Measurements from ENCODE around the gene ATP5PB.

ATP5PB gene

GRCh38 chr1:111496398-111496797 is 47.1 kb downstream of the ATP5PB start:
- Histone ChIP-seq H3K4me2 (ENCODE audit: insufficient read depth, low read length) (no peak overlapping the region), H3K79me2 (ENCODE audit: insufficient read depth, low read length) (no peaks in the 10 kb centered on the region), H3K9me3 (ENCODE audit: insufficient read depth, low read length, severe bottlenecking) (no peaks in the 10 kb centered on the region), H3K27me3 (ENCODE audit: insufficient read depth, low read length, poor library complexity) (no peaks in the 10 kb centered on the region), H3K4me1 (ENCODE audit: insufficient read depth, low read length) (no peaks in the 10 kb centered on the region), H2AFZ (ENCODE audit: low read depth, low read length) (no peak overlapping the region), H4K20me1 (ENCODE audit: insufficient read depth, low read length) (no peaks in the 10 kb centered on the region), H3K27ac (ENCODE audit: low read length) (no peak overlapping the region), H3K9ac (ENCODE audit: low read depth, low read length) (no peak overlapping the region), H3K4me3 (ENCODE audit: low read depth in 1 of 2, low read length in 2 of 2) (no peak overlapping the region), H3K36me3 (ENCODE audit: insufficient read depth, low read length) (no peaks in the 10 kb centered on the region)
- TF ChIP-seq EZH2 (IDR thresholded peaks at IDR 0.05; ENCODE audit: borderline replicate concordance, low read depth, low read length, severe bottlenecking), result no peak
- TF ChIP-seq, protein P1, sequence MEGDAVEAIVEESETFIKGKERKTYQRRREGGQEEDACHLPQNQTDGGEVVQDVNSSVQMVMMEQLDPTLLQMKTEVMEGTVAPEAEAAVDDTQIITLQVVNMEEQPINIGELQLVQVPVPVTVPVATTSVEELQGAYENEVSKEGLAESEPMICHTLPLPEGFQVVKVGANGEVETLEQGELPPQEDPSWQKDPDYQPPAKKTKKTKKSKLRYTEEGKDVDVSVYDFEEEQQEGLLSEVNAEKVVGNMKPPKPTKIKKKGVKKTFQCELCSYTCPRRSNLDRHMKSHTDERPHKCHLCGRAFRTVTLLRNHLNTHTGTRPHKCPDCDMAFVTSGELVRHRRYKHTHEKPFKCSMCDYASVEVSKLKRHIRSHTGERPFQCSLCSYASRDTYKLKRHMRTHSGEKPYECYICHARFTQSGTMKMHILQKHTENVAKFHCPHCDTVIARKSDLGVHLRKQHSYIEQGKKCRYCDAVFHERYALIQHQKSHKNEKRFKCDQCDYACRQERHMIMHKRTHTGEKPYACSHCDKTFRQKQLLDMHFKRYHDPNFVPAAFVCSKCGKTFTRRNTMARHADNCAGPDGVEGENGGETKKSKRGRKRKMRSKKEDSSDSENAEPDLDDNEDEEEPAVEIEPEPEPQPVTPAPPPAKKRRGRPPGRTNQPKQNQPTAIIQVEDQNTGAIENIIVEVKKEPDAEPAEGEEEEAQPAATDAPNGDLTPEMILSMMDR (IDR thresholded peaks at IDR 0.05; ENCODE audit: borderline replicate concordance, extremely low read depth, low read length, poor library complexity, severe bottlenecking), result no peak
- ATAC-seq (ENCODE audit: insufficient read depth, low read depth) (no peak), DNase-seq (no peak)

- Histone ChIP-seq H3K4me1 (ENCODE audit: insufficient read depth, low read length) (0 out of 2 replicates have a peak, but pooled peaks cover under 1% of the 10 kb centered on the region), H3K9ac (ENCODE audit: low read depth, low read length) (no peak overlapping the region)
Measured at GRCh38 chr1:111497592-111497991, 48.3 kb downstream of the ATP5PB start.

GRCh38 chr1:111499026-111499785 is 49.9 kb downstream of the ATP5PB start:
- no peaks in the 10 kb centered on the region for H3K27me3 ChIP-seq (ENCODE audit: insufficient read depth, low read length, poor library complexity)
- no peak overlapping the region for H3K4me2 ChIP-seq (ENCODE audit: insufficient read depth, low read length)
- no peak for DNase-seq

More at GRCh38 chr1:111497592-111497991, 48.3 kb downstream of the ATP5PB start:
- no peak for ATAC-seq (ENCODE audit: insufficient read depth, low read depth)
- no peaks in the 10 kb centered on the region for H3K9me3 ChIP-seq (ENCODE audit: insufficient read depth, low read length, severe bottlenecking)
- no peaks in the 10 kb centered on the region for H3K79me2 ChIP-seq (ENCODE audit: insufficient read depth, low read length)
- no peak overlapping the region for H3K4me2 ChIP-seq (ENCODE audit: insufficient read depth, low read length)
- H3K27ac ChIP-seq (ENCODE audit: low read length), result no peak overlapping the region
- no peak overlapping the region for H2AFZ ChIP-seq (ENCODE audit: low read depth, low read length)
- H3K4me3 ChIP-seq (ENCODE audit: low read depth in 1 of 2, low read length in 2 of 2), result no peak overlapping the region
- no peaks in the 10 kb centered on the region for H3K27me3 ChIP-seq (ENCODE audit: insufficient read depth, low read length, poor library complexity)
- H4K20me1 ChIP-seq (ENCODE audit: insufficient read depth, low read length), result no peaks in the 10 kb centered on the region
- TF ChIP-seq, protein P1 (IDR thresholded peaks at IDR 0.05; ENCODE audit: borderline replicate concordance, extremely low read depth, low read length, poor library complexity, severe bottlenecking), result no peak
- TF ChIP-seq EZH2 (IDR thresholded peaks at IDR 0.05; ENCODE audit: borderline replicate concordance, low read depth, low read length, severe bottlenecking), result no peak
- no peaks in the 10 kb centered on the region for H3K36me3 ChIP-seq (ENCODE audit: insufficient read depth, low read length)
- DNase-seq, result no peak

More at GRCh38 chr1:111499026-111499785, 49.9 kb downstream of the ATP5PB start:
- Histone ChIP-seq H3K27ac (ENCODE audit: low read length) (no peak overlapping the region), H3K9ac (ENCODE audit: low read depth, low read length) (no peak overlapping the region), H3K9me3 (ENCODE audit: insufficient read depth, low read length, severe bottlenecking) (no peaks in the 10 kb centered on the region), H3K79me2 (ENCODE audit: insufficient read depth, low read length) (no peaks in the 10 kb centered on the region), H3K4me3 (ENCODE audit: low read depth in 1 of 2, low read length in 2 of 2) (no peak overlapping the region), H3K4me1 (ENCODE audit: insufficient read depth, low read length) (peaks cover 16% of the 10 kb centered on the region), H3K36me3 (ENCODE audit: insufficient read depth, low read length) (no peaks in the 10 kb centered on the region), H4K20me1 (ENCODE audit: insufficient read depth, low read length) (no peaks in the 10 kb centered on the region), H2AFZ (ENCODE audit: low read depth, low read length) (no peak overlapping the region)
- ATAC-seq (ENCODE audit: insufficient read depth, low read depth), result no peak
- TF ChIP-seq, protein P1 (IDR thresholded peaks at IDR 0.05; ENCODE audit: borderline replicate concordance, extremely low read depth, low read length, poor library complexity, severe bottlenecking), result no peak
- no peak for TF ChIP-seq EZH2 (IDR thresholded peaks at IDR 0.05; ENCODE audit: borderline replicate concordance, low read depth, low read length, severe bottlenecking)
